GM12878 (cell line): Measurements from ENCODE around the gene DMPK. TPM values are rescaled to one million over a fixed set of nuclear protein-coding genes. Genes with fewer than 3 reads are reported as not detected.

Source experiments
- ATAC-seq: fragments of 200-7000 bp; cut with Tn5 transposase; 3 replicates; pipeline ENCODE4 v1.9.1; 2020; ENCODE audit warnings: mild to moderate bottlenecking, moderate library complexity
- BruUV-seq: library from RNA; stranded (reverse); fragments of 400-500 nt; replicated peaks from 2 replicates; lab custom pipeline; 2021; lab: Mats Ljungman, UMichigan
- CTCF ChIA-PET: fragments of 300-600 bp; sonication (Branson Sonifier 250); formaldehyde crosslinking; extraction: SDS; loops from one replicate; lab custom pipeline; 2021; ENCODE audit warnings: inconsistent platforms; lab: Yijun Ruan, JAX
- POLR2A ChIA-PET: fragments of 350-600 bp; formaldehyde crosslinking; extraction: SDS; loops from one replicate; lab custom pipeline; 2021; ENCODE audit warnings: inconsistent platforms; lab: Charles Lee
- RAD21 ChIA-PET: fragments of 300-600 bp; sonication (Branson Sonifier 250); formaldehyde crosslinking; loops from one replicate; lab custom pipeline; 2023; ENCODE audit warnings: antibody characterized with exemption; ENCODE audit not compliant: unreplicated experiment; lab: Charles Lee
- SMC1A ChIA-PET: fragments of 300-600 bp; sonication (Branson Sonifier 250); formaldehyde crosslinking; loops from one replicate; lab custom pipeline; 2023; ENCODE audit not compliant: unreplicated experiment, uncharacterized antibody; lab: Charles Lee
- DNase-seq: peaks from one replicate; pipeline ENCODE4 v3.0.0-alpha.2; 2011; ENCODE audit warnings: low read depth, low spot score
- FAIRE-seq: peaks from 3 replicates; lab custom pipeline; 2011; peaks lifted over from hg19 to GRCh38; lab: Jason Lieb, UNC
- H2AFZ ChIP-seq: 2 replicates; pipeline ENCODE4 v1.6.0; 2011; ENCODE audit warnings: low read depth, low read length, control low read depth; ENCODE audit not compliant: control insufficient read depth
- H3K27ac ChIP-seq: 2 replicates; pipeline ENCODE4 v1.5.1; 2011; ENCODE audit warnings: control low read depth; ENCODE audit not compliant: control insufficient read depth, insufficient read depth
- H3K27me3 ChIP-seq, 2 experiments: replicated peaks in 1 of 2; 2 replicates each; pipeline versions ENCODE4 v1.6.0 to v1.6.1; 2011; ENCODE audit warnings: low read length in 1 of 2; ENCODE audit not compliant: control insufficient read depth in 2 of 2, insufficient read depth in 2 of 2
- H3K36me3 ChIP-seq, 2 experiments: 2 replicates each; pipeline ENCODE4 v1.5.1; 2011; ENCODE audit warnings: low read length in 1 of 2; ENCODE audit not compliant: control insufficient read depth in 2 of 2, insufficient read depth in 2 of 2
- H3K4me1 ChIP-seq: 2 replicates; pipeline ENCODE4 v1.6.1; 2011; ENCODE audit warnings: mild to moderate bottlenecking, low read length, moderate library complexity, mixed read lengths; ENCODE audit not compliant: control insufficient read depth, insufficient read depth
- H3K4me2 ChIP-seq: 2 replicates; pipeline ENCODE4 v1.6.0; 2011; ENCODE audit warnings: control low read depth; ENCODE audit not compliant: control insufficient read depth, insufficient read depth
- H3K4me3 ChIP-seq: fragments of 200-600 bp; sonication (generic); 2 replicates; pipeline ENCODE4 v1.5.1; 2016
- H3K79me2 ChIP-seq: 2 replicates; pipeline ENCODE4 v1.6.0; 2011; ENCODE audit warnings: low read length; ENCODE audit not compliant: control insufficient read depth, insufficient read depth
- H3K9ac ChIP-seq: 2 replicates; pipeline ENCODE4 v1.8.0; 2011; ENCODE audit warnings: low read length, control low read depth, mixed read lengths; ENCODE audit not compliant: control insufficient read depth, insufficient read depth
- H3K9me3 ChIP-seq: replicated peaks from 3 replicates; pipeline ENCODE4 v1.5.1; 2011; ENCODE audit warnings: mild to moderate bottlenecking, low read length; ENCODE audit not compliant: control insufficient read depth, insufficient read depth
- H4K20me1 ChIP-seq: 2 replicates; pipeline ENCODE4 v1.6.0; 2011; ENCODE audit not compliant: control insufficient read depth, insufficient read depth
- ASH2L ChIP-seq: fragments of 300-600, 200-600 bp; sonication (generic); IDR thresholded peaks from 2 replicates; pipeline ENCODE4 v1.6.1; 2017; ENCODE audit warnings: low read depth, mild to moderate bottlenecking, borderline replicate concordance
- NR2C1 ChIP-seq: fragments of 450-650 bp; IDR thresholded peaks from 2 replicates; pipeline ENCODE4 v1.6.1; 2017; ENCODE audit warnings: antibody characterized with exemption, mild to moderate bottlenecking, moderate library complexity
- POLR2A ChIP-seq: IDR thresholded peaks from 2 replicates; pipeline ENCODE4 v1.6.1; 2011; ENCODE audit warnings: low read depth, mild to moderate bottlenecking, low read length
- SKIL ChIP-seq: fragments of 450-650 bp; IDR thresholded peaks from 2 replicates; pipeline ENCODE4 v1.6.1; 2017; ENCODE audit warnings: mild to moderate bottlenecking, low read depth, inconsistent platforms; ENCODE audit not compliant: poor library complexity, severe bottlenecking
- WGBS: methylation state at CpG from one replicate; pipeline ENCODE4 v1.1.6; 2016; ENCODE audit warnings: low lambda C conversion rate; ENCODE audit not compliant: insufficient replicate concordance, insufficient coverage; ENCODE audit errors: missing lambda C conversion rate; 5-methylcytosine and 5-hydroxymethylcytosine counted together
- in situ Hi-C: fragments of 300-500 bp; cut with MboI; formaldehyde crosslinking; loops from 9 replicates; pipeline ENCODE4 v1.14.3; 2018; ENCODE audit warnings: mixed read lengths
- intact Hi-C: fragments of 100-400 bp; cut with micrococcal nuclease; formaldehyde crosslinking; loops from one replicate; pipeline ENCODE4 v1.14.2; 2022; ENCODE audit not compliant: unreplicated experiment
- polyA plus RNA-seq, 11 experiments: library from polyadenylated mRNA; depleted of rRNA in 4 of 11; unstranded in 6 of 11; stranded (reverse) in 5 of 11; fragments of >200 nt; fragmentation: Nextera tagmentation in 4 of 11; fragmentation: Illumina TruSeq in 1 of 11; extraction: Ambion mirVana in 4 of 11; extraction: Trizol in 1 of 11; gene quantifications; 1 replicate in 1 of 11; 2 replicates in 10 of 11; pipeline versions ENCODE4 v1.2.1 to v1.2.3, GENCODE V29; 2011 to 2016; ENCODE audit warnings: inconsistent platforms in 2 of 11, missing spikeins in 2 of 11, low read depth in 1 of 11
- total RNA-seq, 4 experiments: library from RNA; depleted of rRNA in 3 of 4; stranded (reverse); fragments of >200 nt in 3 of 4; fragmentation: Illumina TruSeq in 1 of 4; extraction: Trizol in 1 of 4; gene quantifications; 2 replicates each; pipeline versions ENCODE4 v1.2.1 to v1.2.3, GENCODE V29; 2013 to 2021

The DMPK gene
- total and polyA plus RNA-seq, 10 of the 15 experiments (the other 5 are each of a cell fraction or from before 2014, with no cell fraction given): 0.60 to 33.6 (median 5.2) TPM

DNA sequence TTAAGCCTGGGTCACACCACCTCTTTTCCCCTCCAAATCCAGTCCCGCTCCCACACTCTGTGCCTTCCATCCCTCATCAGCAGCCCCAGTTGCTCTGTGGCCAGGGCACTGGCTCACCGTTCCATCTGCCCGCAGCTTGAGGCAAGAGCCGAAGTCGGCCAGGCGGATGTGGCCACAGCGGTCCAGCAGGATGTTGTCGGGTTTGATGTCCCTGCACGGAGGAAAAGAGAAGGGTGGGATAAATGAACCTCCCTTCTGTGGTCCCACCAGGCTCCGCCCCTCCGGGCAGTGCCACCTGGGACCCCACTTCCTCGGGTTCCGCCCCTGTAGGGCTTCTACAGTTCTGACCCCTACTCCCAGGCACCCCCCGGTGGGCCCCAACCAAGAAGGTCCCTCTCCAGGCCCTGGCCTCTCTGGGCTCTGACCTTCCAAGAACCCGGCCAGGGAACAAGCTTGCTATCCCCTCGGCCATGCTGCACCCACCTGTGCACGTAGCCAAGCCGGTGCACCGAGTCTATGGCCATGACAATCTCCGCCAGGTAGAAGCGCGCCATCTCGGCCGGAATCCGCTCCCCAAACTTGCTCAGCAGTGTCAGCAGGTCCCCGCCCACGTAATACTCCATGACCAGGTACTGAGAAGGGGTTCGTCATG lies 4.2 kb downstream of the DMPK start:
- ATAC-seq: no peak
- intact Hi-C loops: no loop called here
- no peak overlapping the region for H3K4me2 ChIP-seq

DNA sequence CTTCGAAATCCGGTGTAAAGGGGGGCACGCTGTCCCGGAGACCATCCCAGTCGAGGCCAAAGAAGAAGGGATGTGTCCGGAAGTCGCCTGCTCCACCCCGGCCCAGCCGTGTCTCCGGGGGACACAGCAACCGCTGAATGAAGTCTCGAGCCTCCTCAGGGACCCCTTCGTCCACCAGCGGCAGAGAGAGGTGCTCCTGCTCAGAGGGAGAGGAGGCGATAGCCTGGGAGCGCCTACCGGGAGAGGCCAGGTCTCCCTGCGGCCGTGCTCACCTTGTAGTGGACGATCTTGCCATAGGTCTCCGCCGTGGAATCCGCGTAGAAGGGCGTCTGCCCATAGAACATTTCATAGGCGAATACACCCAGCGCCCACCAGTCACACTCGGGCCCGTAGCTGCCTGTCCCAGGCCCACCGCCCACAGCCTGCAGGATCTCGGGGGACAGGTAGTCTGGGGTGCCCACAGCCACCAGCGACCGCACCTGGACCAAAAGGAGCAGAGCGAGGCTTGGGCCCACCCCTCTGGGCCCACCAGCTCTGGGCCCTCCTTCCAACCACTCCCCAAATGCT lies 4.8 kb downstream of the DMPK start:
- TF ChIP-seq SKIL (no peak), NR2C1 (no peak)

More for the DNA sequence above, 4.2 kb downstream of the DMPK start:
- H3K27me3 ChIP-seq: no peaks in the 10 kb centered on the region
- no peaks in the 10 kb centered on the region for H3K9me3 ChIP-seq
- H3K79me2 ChIP-seq: no peaks in the 10 kb centered on the region
- ChIA-PET RAD21 (no interaction called here), POLR2A (no interaction called here), CTCF (interaction anchor here (1.2 to 1.3 kb wide), 2 partner anchors 15 to 61 kb away, joined by 3 to 4 read pairs; no protein-coding TSS in a partner anchor), SMC1A (no interaction called here)
- 91% methylated on average over 28 of the region's 28 CpGs for WGBS
- FAIRE-seq (no peak), DNase-seq (no peak)
- H3K4me1 ChIP-seq: peaks cover 11% of the 10 kb centered on the region
- no TSS peak for BruUV-seq
- TF ChIP-seq POLR2A (0 out of 2 replicates have a peak, but pooled peaks have one; percentile 19), ASH2L (no peak)
- H3K27ac ChIP-seq: no peak overlapping the region
- in situ Hi-C loops: no loop called here
- no peak overlapping the region; the same call in 1 of the 2 replicates for H3K9ac ChIP-seq
- no peak overlapping the region for H3K4me3 ChIP-seq
- H3K36me3 ChIP-seq: no peaks in the 10 kb centered on the region
- no peak overlapping the region for H2AFZ ChIP-seq
- H4K20me1 ChIP-seq: no peaks in the 10 kb centered on the region

More for the DNA sequence above, 4.8 kb downstream of the DMPK start:
- DNase-seq: no peak
- FAIRE-seq: no peak
- Histone ChIP-seq H3K9me3 (no peaks in the 10 kb centered on the region), H3K27ac (no peak overlapping the region), H3K79me2 (no peaks in the 10 kb centered on the region), H3K9ac (no peak overlapping the region), H3K36me3 (no peaks in the 10 kb centered on the region), H3K4me1 (peaks cover 11% of the 10 kb centered on the region), H3K4me2 (no peak overlapping the region), H2AFZ (no peak overlapping the region), H3K27me3 (no peaks in the 10 kb centered on the region), H4K20me1 (no peaks in the 10 kb centered on the region), H3K4me3 (no peak overlapping the region)
- in situ Hi-C loops: no loop called here
- no TSS peak for BruUV-seq
- ChIA-PET SMC1A (no interaction called here), POLR2A (no interaction called here), RAD21 (no interaction called here), CTCF (no interaction called here)
- ATAC-seq: no peak
- intact Hi-C loops: no loop called here
- WGBS: 97% methylated on average over 34 of the region's 34 CpGs
